HG02852 (cell line): Measurements from ENCODE around the gene LGALS1.
"Not testable (repeated sequence)": the region's sequence is repeated elsewhere in the genome, so short reads cannot be mapped to it uniquely, and the experiment has no call there.

Experiments used
- ATAC-seq: cut with Tn5 transposase; IDR thresholded peaks from one replicate; pipeline ENCODE4 v1.9.1; 2021; ENCODE audit warnings: mild to moderate bottlenecking, moderate library complexity; ENCODE audit not compliant: unreplicated experiment

LGALS1 gene

DNA sequence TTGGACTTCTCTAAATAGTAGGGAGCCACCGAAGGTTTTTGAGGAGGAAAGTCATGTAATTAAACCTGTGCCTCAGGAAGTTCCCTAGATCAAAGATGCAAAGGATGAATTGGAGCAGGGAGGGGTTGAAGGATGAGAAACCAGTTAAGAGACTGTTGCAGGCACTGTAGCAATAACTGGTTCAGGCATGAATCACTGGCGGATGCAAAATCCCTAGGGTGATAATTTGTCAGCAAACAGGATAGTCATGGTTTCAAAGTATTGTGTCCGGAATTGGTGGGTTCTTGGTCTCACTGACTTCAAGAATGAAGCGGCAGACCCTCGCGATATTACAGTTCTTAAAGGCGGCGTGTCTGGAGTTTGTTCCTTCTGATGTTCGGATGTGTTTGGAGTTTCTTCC, 41.3 kb downstream of the LGALS1 start:
- no peak for ATAC-seq

GRCh38 chr22:37717235-37717634, 41.8 kb downstream of the LGALS1 start:
- not testable (repeated sequence) for ATAC-seq

DNA sequence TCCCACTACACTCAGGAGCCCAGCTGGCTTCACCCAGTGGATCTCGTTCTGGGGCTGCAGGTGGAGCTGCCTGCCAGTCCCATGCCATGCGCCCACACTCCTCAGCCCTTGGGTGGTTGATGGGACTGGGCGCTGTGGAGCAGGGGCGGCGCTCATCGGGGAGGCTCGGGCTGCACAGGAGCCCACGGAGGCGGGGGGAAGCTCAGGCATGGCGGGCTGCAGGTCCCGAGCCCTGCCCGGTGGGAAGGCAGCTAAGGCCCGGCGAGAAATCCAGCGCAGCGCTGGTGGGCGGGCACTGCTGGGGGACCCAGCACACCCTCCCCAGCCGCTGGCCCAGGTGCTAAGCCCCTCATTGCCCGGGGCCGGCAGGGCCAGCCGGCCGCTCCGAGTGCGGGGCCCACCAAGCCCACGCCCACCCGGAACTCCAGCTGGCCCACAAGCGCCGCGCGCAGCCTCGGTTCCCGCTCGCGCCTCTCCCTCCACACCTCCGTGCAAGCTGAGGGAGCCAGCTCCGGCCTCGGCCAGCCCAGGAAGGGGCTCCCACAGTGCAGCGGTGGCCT, 42.4 kb downstream of the LGALS1 start:
- ATAC-seq = not testable (repeated sequence)

DNA sequence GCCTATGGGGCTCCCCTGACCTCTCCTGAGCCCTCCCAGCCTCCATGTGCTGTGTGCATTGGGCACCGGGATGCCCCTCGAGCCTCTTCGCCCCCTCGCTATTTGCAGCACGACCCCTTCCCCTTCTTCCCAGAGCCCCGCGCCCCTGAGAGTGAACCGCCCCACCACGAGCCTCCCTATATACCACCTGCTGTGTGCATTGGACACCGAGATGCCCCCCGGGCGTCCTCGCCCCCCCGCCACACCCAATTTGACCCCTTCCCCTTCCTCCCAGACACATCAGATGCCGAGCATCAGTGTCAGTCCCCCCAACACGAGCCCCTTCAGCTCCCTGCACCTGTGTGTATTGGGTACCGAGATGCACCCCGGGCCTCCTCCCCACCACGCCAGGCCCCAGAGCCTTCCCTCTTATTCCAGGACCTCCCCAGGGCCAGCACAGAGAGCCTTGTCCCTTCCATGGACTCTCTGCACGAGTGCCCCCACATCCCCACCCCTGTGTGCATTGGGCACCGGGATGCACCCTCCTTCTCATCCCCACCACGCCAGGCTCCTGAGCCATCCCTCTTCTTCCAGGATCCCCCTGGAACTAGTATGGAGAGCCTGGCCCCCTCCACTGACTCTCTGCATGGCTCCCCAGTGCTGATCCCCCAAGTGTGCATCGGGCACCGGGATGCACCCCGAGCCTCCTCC, 50.3 kb downstream of the LGALS1 start:
- no peak for ATAC-seq

DNA sequence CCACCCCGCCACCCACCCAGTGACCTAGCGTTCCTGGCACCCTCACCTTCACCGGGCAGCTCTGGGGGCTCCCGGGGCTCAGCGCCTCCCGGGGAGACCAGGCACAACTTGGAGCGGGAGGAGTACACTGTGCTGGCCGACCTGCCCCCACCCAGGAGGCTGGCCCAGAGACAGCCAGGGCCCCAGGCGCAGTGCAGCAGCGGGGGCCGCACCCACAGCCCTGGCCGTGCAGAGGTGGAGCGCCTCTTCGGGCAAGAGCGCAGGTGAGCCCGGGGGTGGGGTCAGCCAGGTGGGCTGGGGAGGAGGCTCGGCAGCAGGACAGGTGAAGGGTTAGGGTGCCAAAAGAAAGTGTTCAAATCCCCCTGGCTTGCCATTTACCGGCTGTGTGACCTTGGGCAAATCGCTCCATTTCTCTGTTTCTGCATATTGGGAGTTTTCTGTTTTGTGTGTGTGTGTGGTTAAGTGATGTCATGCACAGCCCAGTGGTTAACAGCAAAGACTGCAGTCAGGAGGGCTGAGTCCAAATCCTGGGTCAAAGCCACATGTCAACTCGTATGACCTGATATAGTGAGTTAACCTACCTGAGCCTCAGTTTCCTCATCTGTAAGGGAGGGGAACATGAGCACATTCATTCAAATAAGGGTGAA, 50.9 kb downstream of the LGALS1 start:
- ATAC-seq = no peak

DNA sequence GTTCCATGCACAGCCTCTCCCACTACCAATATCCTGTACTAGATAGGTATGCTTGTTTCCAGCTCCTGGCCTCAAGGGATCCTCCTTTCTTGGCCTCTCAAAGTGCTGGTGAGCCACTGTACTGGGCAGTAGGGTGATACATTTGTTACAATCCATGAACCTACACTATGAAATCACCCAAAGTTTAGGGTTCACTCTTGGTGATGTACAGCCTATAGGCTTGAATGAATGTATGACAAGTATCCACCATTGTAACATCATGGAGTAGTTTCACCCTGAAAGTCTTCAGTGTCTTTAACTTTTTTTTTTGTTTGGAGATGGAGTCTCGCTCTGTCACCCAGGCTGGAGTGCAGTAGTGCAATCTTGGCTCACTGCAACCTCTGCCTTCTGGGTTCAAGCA, 53.2 kb downstream of the LGALS1 start:
- ATAC-seq = no peak
